Ectodermal cell (in vitro differentiated cells): ENCODE results near the gene BCAR3.
"Not testable (repeated sequence)": the region's sequence is repeated elsewhere in the genome, so short reads cannot be mapped to it uniquely, and the experiment has no call there.

Source experiments
- H3K27ac ChIP-seq: 2 replicates; pipeline ENCODE4 v1.7.0; 2013; ENCODE audit warnings: mild to moderate bottlenecking, low read depth, low read length; ENCODE audit not compliant: insufficient read depth, poor library complexity, severe bottlenecking
- H3K27me3 ChIP-seq: 2 replicates; pipeline ENCODE4 v1.7.0; 2013; ENCODE audit warnings: mild to moderate bottlenecking, low read length; ENCODE audit not compliant: insufficient read depth, control insufficient read depth, poor library complexity, severe bottlenecking
- H3K36me3 ChIP-seq: one replicate; pipeline ENCODE4 v1.7.0; 2013; ENCODE audit warnings: low read length; ENCODE audit not compliant: control insufficient read depth, insufficient read depth
- H3K4me1 ChIP-seq: one replicate; pipeline ENCODE4 v1.7.0; 2013; ENCODE audit warnings: low read length; ENCODE audit not compliant: control insufficient read depth, insufficient read depth
- H3K4me3 ChIP-seq: 2 replicates; pipeline ENCODE4 v1.7.0; 2013; ENCODE audit warnings: low read depth, low read length, control low read depth; ENCODE audit not compliant: insufficient read depth
- H3K9me3 ChIP-seq: 2 replicates; pipeline ENCODE4 v1.7.0; 2013; ENCODE audit warnings: mild to moderate bottlenecking, low read length, moderate library complexity; ENCODE audit not compliant: control insufficient read depth
- WGBS, 2 experiments: methylation state at CpG; one replicate each; pipeline ENCODE4 v1.1.7; 2013; ENCODE audit warnings: missing lambda C conversion rate in 2 of 2; 5-methylcytosine and 5-hydroxymethylcytosine counted together

Gene BCAR3

GRCh38 chr1:93678491-93678890 lies 3.1 kb downstream of the BCAR3 start:
- Histone ChIP-seq H3K27ac (no peak overlapping the region), H3K9me3 (no peaks in the 10 kb centered on the region), H3K27me3 (peaks cover 32% of the 10 kb centered on the region), H3K36me3 (no peaks in the 10 kb centered on the region), H3K4me1 (peaks cover 4% of the 10 kb centered on the region), H3K4me3 (no peak overlapping the region)
- 91 to 97% methylated on average over 3 of the region's 3 CpGs for WGBS, 2 experiments

- WGBS, 2 experiments, result 81 to 100% methylated on average over 1 of the region's 1 CpG
- H3K27ac ChIP-seq, result no peak overlapping the region
- no peaks in the 10 kb centered on the region for H3K36me3 ChIP-seq
- peaks cover 24% of the 10 kb centered on the region for H3K27me3 ChIP-seq
- H3K9me3 ChIP-seq, result no peaks in the 10 kb centered on the region
- H3K4me1 ChIP-seq, result peaks cover 4% of the 10 kb centered on the region
- H3K4me3 ChIP-seq, result no peak overlapping the region
These were observed 3.9 kb downstream of the BCAR3 start for GRCh38 chr1:93677729-93678128.

GRCh38 chr1:93676427-93676826 lies 5.2 kb downstream of the BCAR3 start:
- 89 to 92% methylated on average over 6 of the region's 6 CpGs for WGBS, 2 experiments
- H3K4me3 ChIP-seq, result no peak overlapping the region
- H3K4me1 ChIP-seq, result peaks cover 4% of the 10 kb centered on the region
- no peak overlapping the region for H3K27ac ChIP-seq
- peaks cover 11% of the 10 kb centered on the region for H3K27me3 ChIP-seq
- H3K9me3 ChIP-seq, result no peaks in the 10 kb centered on the region
- H3K36me3 ChIP-seq, result no peaks in the 10 kb centered on the region

GRCh38 chr1:93675931-93676330 lies 5.7 kb downstream of the BCAR3 start:
- no peaks in the 10 kb centered on the region for H3K36me3 ChIP-seq
- H3K27ac ChIP-seq, result no peak overlapping the region
- H3K4me3 ChIP-seq, result no peak overlapping the region
- 85 to 91% methylated on average over 5 of the region's 5 CpGs for WGBS, 2 experiments
- H3K4me1 ChIP-seq, result peaks cover 4% of the 10 kb centered on the region
- peaks cover 7% of the 10 kb centered on the region for H3K27me3 ChIP-seq
- no peaks in the 10 kb centered on the region for H3K9me3 ChIP-seq

GRCh38 chr1:93675271-93675670 lies 6.4 kb downstream of the BCAR3 start:
- WGBS, 2 experiments, result 90 to 94% methylated on average over 2 of the region's 3 CpGs

GRCh38 chr1:93674071-93674470 lies 7.6 kb downstream of the BCAR3 start:
- not testable (repeated sequence) for H3K36me3 ChIP-seq, H3K4me3 ChIP-seq, H3K27ac ChIP-seq, H3K4me1 ChIP-seq, H3K27me3 ChIP-seq, H3K9me3 ChIP-seq
- 92 to 98% methylated on average over 6 of the region's 6 CpGs for WGBS, 2 experiments

More at GRCh38 chr1:93675271-93675670, 6.4 kb downstream of the BCAR3 start:
- Histone ChIP-seq H3K27me3 (peaks cover 4% of the 10 kb centered on the region), H3K4me3 (no peak overlapping the region), H3K36me3 (no peaks in the 10 kb centered on the region), H3K9me3 (no peaks in the 10 kb centered on the region), H3K27ac (no peak overlapping the region), H3K4me1 (peaks cover 4% of the 10 kb centered on the region)

GRCh38 chr1:93673163-93673829 lies 8.3 kb downstream of the BCAR3 start:
- H3K4me1 ChIP-seq, result peaks cover 9% of the 10 kb centered on the region
- no peak overlapping the region for H3K27ac ChIP-seq
- H3K4me3 ChIP-seq, result no peak overlapping the region
- 95 to 100% methylated on average over 2 of the region's 2 CpGs for WGBS, 2 experiments
- no peaks in the 10 kb centered on the region for H3K27me3 ChIP-seq
- no peaks in the 10 kb centered on the region for H3K9me3 ChIP-seq
- H3K36me3 ChIP-seq, result no peaks in the 10 kb centered on the region

GRCh38 chr1:93672477-93673162 lies 9.0 kb downstream of the BCAR3 start:
- Histone ChIP-seq H3K4me3 (no peak overlapping the region), H3K36me3 (no peaks in the 10 kb centered on the region), H3K9me3 (no peaks in the 10 kb centered on the region), H3K27me3 (no peaks in the 10 kb centered on the region), H3K27ac (no peak overlapping the region), H3K4me1 (peaks cover 9% of the 10 kb centered on the region)
- 93 to 94% methylated on average over 5 of the region's 5 CpGs for WGBS, 2 experiments

GRCh38 chr1:93672069-93672468 lies 9.6 kb downstream of the BCAR3 start:
- Histone ChIP-seq H3K4me3 (no peak overlapping the region), H3K9me3 (no peaks in the 10 kb centered on the region), H3K27ac (no peak overlapping the region), H3K36me3 (no peaks in the 10 kb centered on the region), H3K27me3 (no peaks in the 10 kb centered on the region), H3K4me1 (peaks cover 5% of the 10 kb centered on the region)
- WGBS, 2 experiments, result 93 to 100% methylated on average over 1 of the region's 1 CpG

GRCh38 chr1:93671099-93671621 lies 10.5 kb downstream of the BCAR3 start:
- H3K36me3 ChIP-seq, result no peaks in the 10 kb centered on the region
- H3K4me3 ChIP-seq, result no peak overlapping the region
- 94 to 95% methylated on average over 11 of the region's 11 CpGs for WGBS, 2 experiments
- H3K27me3 ChIP-seq, result no peaks in the 10 kb centered on the region
- H3K27ac ChIP-seq, result no peak overlapping the region
- no peaks in the 10 kb centered on the region for H3K9me3 ChIP-seq
- H3K4me1 ChIP-seq, result peaks cover 5% of the 10 kb centered on the region
